GM18858 (cell line): ENCODE results near the gene FIGNL2.

ENCODE experiments used
- ATAC-seq: cut with Tn5 transposase; IDR thresholded peaks from one replicate; pipeline ENCODE4 v1.9.1; 2021; ENCODE audit not compliant: unreplicated experiment

FIGNL2 gene

DNA sequence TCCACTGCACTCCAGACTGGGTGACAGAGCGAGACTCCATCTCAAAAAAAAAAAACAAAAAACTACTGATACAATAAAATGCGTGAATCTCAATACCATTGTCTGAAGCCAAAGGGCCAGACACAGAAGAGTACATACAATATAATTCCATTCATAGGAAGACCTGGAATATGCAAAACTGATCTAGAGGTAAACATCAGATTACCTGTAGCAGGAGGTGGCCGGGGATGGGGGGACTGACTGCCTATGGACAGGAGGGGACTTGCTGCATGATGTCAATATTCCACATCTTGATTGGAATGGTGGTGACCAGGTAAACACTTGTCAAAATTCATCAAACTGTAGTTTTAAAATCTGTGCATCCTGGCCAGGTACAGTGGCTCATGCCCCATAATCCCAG lies 12.5 kb upstream of the FIGNL2 start:
- ATAC-seq, result no peak

GRCh38 chr12:51855586-51856428 lies 7.3 kb upstream of the FIGNL2 start:
- ATAC-seq, result no peak

GRCh38 chr12:51852404-51853137 lies 4.1 kb upstream of the FIGNL2 start:
- no peak for ATAC-seq

- no peak for ATAC-seq
Measured at GRCh38 chr12:51851413-51852124, 3.1 kb upstream of the FIGNL2 start.

DNA sequence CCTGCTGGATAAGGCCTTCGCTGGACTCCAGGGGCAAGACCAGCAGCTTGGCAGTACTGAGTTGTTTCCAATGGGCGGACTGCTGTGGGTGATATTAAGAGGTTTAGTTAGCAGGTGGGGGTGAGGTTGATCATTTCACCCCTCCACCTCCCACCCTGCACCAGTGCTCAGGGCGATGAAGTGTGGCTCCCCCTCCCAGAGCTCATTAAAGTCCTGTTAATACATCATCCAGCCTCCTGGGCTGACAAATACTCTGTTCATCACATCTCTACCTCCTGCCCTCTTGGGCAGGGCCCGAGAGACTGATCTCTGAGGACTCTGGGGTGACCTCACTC lies 2.4 kb upstream of the FIGNL2 start:
- no peak for ATAC-seq

DNA sequence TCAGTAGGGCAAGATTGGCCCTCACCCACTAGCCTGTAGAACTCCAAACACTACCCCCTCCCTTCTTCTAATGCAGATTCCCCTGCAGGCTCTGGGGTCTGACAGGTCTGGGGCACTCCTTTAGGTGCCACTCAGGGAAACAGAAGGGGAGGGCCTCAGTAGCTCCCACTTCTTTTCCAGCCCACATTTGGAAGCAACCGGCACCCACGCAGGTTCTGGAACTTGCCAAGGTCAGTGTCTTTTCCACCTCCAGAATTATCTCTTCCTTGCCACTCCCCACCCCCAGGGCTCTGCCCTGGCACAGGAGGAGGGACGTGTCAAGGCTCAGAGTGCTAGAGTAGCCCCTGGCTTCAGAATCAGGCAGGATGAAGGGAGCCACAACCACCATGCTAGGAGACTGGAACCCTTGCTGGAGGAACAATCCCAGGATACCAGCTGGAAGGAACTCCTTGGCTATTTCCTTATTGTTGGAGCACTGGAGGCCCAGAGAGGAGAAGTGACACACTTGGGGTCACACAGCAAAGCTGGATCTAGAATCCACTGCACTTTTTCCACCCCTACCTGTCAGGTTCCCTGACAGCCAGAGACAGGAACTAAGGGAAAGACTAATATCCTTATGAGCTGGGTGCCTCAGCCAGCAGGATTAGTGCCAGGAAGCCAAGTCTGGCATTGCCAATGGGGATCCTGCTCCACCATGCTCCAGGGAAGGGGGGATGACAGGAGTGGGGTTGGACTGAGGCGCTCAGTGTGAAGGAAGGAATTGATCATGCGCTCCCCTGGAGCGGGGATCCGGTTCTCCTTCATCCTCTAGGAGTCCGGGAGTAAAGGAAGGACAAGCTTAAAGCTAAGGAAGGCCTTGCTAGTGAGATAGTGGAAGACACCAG lies 1.8 kb upstream of the FIGNL2 start:
- ATAC-seq, result no peak

DNA sequence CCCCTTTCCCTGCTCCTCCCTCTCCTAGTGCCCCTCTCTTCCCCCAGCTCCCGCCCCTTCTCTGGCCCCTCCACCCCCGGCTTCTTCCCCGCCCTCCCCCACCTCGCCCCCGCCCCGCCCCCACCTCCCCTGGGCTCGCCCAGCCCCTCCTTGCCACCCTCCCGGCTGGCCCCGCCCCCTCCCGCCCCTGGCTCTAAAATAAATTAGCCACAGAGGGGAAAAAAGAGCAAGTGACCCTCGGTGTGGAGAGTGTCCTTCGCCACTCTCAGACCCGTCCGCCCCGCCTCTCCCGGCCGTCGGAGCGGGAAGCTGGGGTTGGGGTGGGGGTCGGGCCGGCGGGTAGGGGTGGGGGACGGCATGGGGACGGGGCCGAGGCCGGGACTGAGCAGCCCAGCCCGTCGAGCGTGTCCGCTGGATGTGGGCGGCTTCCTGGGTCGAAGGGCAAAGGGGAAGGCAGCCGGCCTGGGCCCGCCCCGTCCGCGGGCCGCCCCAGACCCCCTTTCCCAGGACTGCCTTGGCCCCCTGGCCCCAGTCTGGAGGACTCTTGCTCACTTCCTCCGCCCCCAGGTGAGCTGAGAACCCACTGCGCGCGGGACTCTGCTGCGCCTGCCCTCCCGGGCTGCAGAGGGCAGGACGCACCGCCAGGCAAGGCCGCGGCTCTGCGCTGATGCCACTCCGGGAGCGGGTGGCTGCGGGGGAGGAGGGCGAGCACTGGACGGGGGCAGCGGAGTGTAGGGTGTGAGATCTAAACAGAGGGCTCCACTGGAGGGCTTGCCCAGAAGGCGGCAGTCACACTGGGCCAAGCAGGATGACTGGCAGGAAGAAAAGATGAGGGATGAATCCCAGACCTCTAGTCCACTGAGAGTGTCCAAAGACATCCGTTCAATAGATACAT lies 570 bp upstream of the FIGNL2 start:
- ATAC-seq, result no peak

DNA sequence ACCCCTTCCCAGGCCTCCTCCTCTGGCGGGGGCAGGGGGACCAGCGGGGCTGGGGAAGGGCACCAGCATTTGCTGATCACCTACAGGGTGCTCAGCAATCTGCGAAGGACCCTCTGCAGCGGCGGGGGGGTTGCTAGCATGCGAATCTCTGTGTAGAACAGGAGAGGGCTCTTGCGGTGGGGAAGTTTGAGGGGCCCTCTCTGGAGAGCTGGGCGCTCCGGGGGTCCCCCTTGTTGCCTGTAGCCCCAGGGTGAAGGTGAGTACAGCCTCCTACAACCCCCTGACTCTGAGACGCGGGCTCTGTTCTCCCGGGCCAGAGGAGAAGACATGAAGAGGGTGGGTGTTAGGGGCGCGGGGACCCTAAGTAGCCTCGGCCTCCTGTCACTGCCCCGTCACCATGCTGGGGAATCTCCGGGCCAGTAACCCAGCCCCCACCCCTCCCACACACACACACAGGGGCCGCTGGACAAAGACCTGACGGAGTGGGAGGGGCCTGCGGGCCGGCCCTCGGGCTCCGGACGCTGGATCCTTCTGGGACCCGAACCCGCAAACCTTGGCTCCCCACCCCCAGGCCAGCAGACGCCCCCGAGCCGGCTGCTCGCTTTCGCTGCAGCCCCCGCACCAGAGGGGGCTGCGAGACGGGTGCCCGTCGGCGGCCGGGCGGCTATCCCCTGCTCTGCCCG lies 734 bp downstream of the FIGNL2 start:
- ATAC-seq, result no peak

- ATAC-seq, result no peak
Measured at GRCh38 chr12:51846911-51847642, 1.4 kb downstream of the FIGNL2 start.

GRCh38 chr12:51846271-51846691 lies 2.2 kb downstream of the FIGNL2 start:
- ATAC-seq, result no peak

GRCh38 chr12:51845482-51845881 lies 3.0 kb downstream of the FIGNL2 start:
- ATAC-seq, result no peak

DNA sequence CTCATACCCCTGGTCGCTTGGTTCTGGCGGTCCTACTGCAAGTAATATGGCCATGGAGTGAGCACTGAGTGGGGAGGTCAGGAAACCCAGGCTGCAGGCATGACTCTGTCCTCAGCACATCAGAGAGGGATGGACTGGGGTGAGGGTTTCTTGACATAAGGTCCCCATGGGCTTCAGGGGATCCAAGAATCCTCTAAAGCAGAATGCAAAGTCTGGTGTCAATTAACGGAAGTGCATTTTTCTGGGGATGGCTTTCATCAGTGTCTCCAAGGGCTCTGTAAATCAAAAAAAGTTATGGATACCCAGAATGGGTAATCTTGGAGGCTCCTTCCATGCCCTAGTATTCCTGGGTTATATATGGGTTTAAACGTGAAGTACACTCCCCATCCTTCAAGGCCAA lies 3.7 kb downstream of the FIGNL2 start:
- no peak for ATAC-seq

GRCh38 chr12:51841727-51842126 lies 6.8 kb downstream of the FIGNL2 start:
- ATAC-seq, result no peak

GRCh38 chr12:51840966-51841365 lies 7.6 kb downstream of the FIGNL2 start:
- ATAC-seq, result no peak

GRCh38 chr12:51839310-51839947 lies 9.1 kb downstream of the FIGNL2 start:
- ATAC-seq, result no peak

- no peak for ATAC-seq
Measured at GRCh38 chr12:51838762-51839161, 9.8 kb downstream of the FIGNL2 start.

DNA sequence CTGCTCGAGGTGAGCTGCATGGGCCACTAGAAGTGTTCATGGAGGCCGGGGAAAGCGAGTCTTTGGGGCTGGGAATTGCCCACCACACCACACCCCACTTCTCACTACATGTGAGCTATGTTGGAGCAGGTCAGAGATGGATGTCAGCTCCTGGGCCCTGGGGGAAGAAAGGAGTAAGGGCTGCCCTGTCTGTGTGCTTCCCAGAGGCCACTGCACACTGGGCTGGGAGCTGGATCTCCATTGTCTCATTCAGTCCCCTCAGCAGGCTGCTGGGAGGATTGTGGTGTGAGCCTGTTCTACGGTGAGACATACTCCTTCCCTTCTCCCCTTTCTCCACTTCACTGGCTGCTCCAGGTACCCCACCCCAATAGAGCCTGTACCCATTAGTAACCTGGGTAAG lies 10.5 kb downstream of the FIGNL2 start:
- ATAC-seq, result no peak

GRCh38 chr12:51837286-51837685 lies 11.2 kb downstream of the FIGNL2 start:
- ATAC-seq, result no peak
